DMS53 treated with DMSO at 0.1 percent for 48 hours (cell line): Measurements from ENCODE around the gene IRX6.

Source experiments
- DNase-seq: peaks from one replicate; lab custom pipeline; 2025; ENCODE audit not compliant: unreplicated experiment; lab: John Stamatoyannopoulos, UW

IRX6 gene

GRCh38 chr16:55364811-55365210 is 40.8 kb downstream of the IRX6 start:
- DNase-seq: no peak

GRCh38 chr16:55367301-55367811 is 43.4 kb downstream of the IRX6 start:
- DNase-seq: no peak

- DNase-seq: no peak
Measured at GRCh38 chr16:55367866-55368603, 44.0 kb downstream of the IRX6 start.

- no peak for DNase-seq
Measured at GRCh38 chr16:55369151-55369550, 45.1 kb downstream of the IRX6 start.

- no peak for DNase-seq
Measured at GRCh38 chr16:55370762-55371482, 46.9 kb downstream of the IRX6 start.

- DNase-seq: no peak
Measured at GRCh38 chr16:55372792-55373488, 48.9 kb downstream of the IRX6 start.

GRCh38 chr16:55373489-55373832 is 49.5 kb downstream of the IRX6 start:
- DNase-seq: no peak

- no peak for DNase-seq
Measured at GRCh38 chr16:55376045-55376444, 52.0 kb downstream of the IRX6 start.

- no peak for DNase-seq
Measured at GRCh38 chr16:55376567-55377167, 52.7 kb downstream of the IRX6 start.

- DNase-seq: no peak
Measured at GRCh38 chr16:55377840-55378239, 53.8 kb downstream of the IRX6 start.

GRCh38 chr16:55378616-55379015 is 54.6 kb downstream of the IRX6 start:
- DNase-seq: no peak

GRCh38 chr16:55379371-55379770 is 55.4 kb downstream of the IRX6 start:
- DNase-seq: no peak

GRCh38 chr16:55379876-55380390 is 55.9 kb downstream of the IRX6 start:
- no peak for DNase-seq
